ENCODE results near the gene PRDM11.

The PRDM11 gene

GRCh38 chr11:45171550-45171949 is 25.1 kb downstream of the PRDM11 start:
- Mint-ChIP-seq H3K4me1 (peaks cover 11% of the 10 kb centered on the region), H3K27ac (no peak overlapping the region), H3K36me3 (ENCODE audit: low read depth) (no peaks in the 10 kb centered on the region), H3K4me3 (no peak overlapping the region), H3K27me3 (ENCODE audit: low read depth) (no peaks in the 10 kb centered on the region), H3K9me3 (no peaks in the 10 kb centered on the region)
- TF ChIP-seq CTCF (IDR thresholded peaks at IDR 0.05; ENCODE audit: unreplicated experiment in 3 of 3): no peak

- Mint-ChIP-seq H3K27ac (no peak overlapping the region), H3K9me3 (no peaks in the 10 kb centered on the region), H3K27me3 (ENCODE audit: low read depth) (no peaks in the 10 kb centered on the region), H3K4me3 (no peak overlapping the region), H3K4me1 (peaks cover 19% of the 10 kb centered on the region), H3K36me3 (ENCODE audit: low read depth) (no peaks in the 10 kb centered on the region)
- TF ChIP-seq CTCF (IDR thresholded peaks at IDR 0.05; ENCODE audit: unreplicated experiment in 3 of 3): no peak
These were observed 26.6 kb downstream of the PRDM11 start for GRCh38 chr11:45173064-45173463.

GRCh38 chr11:45174168-45174835 is 27.9 kb downstream of the PRDM11 start:
- H3K4me1 Mint-ChIP-seq: peaks cover 27% of the 10 kb centered on the region
- H3K27ac Mint-ChIP-seq: no peak overlapping the region
- TF ChIP-seq CTCF (IDR thresholded peaks at IDR 0.05; ENCODE audit: unreplicated experiment in 3 of 3): no peak
- no peaks in the 10 kb centered on the region for H3K36me3 Mint-ChIP-seq (ENCODE audit: low read depth)
- no peak overlapping the region for H3K4me3 Mint-ChIP-seq
- H3K27me3 Mint-ChIP-seq (ENCODE audit: low read depth): no peaks in the 10 kb centered on the region
- H3K9me3 Mint-ChIP-seq: no peaks in the 10 kb centered on the region

GRCh38 chr11:45174963-45175362 is 28.5 kb downstream of the PRDM11 start:
- TF ChIP-seq CTCF (IDR thresholded peaks at IDR 0.05; ENCODE audit: unreplicated experiment in 3 of 3): no peak
- Mint-ChIP-seq H3K36me3 (ENCODE audit: low read depth) (no peaks in the 10 kb centered on the region), H3K4me3 (no peak overlapping the region), H3K27ac (no peak overlapping the region), H3K27me3 (ENCODE audit: low read depth) (no peaks in the 10 kb centered on the region), H3K9me3 (no peaks in the 10 kb centered on the region), H3K4me1 (peaks cover 24% of the 10 kb centered on the region)

- Mint-ChIP-seq H3K27me3 (ENCODE audit: low read depth) (no peaks in the 10 kb centered on the region), H3K36me3 (ENCODE audit: low read depth) (no peaks in the 10 kb centered on the region), H3K9me3 (no peaks in the 10 kb centered on the region), H3K4me3 (no peak overlapping the region), H3K4me1 (peaks cover 33% of the 10 kb centered on the region), H3K27ac (peak overlapping the region in 2 of 3 experiments; percentile 46 to 94)
- no peak for TF ChIP-seq CTCF (IDR thresholded peaks at IDR 0.05; ENCODE audit: unreplicated experiment in 3 of 3)
These were observed 30.6 kb downstream of the PRDM11 start for GRCh38 chr11:45176996-45177395.

- no peaks in the 10 kb centered on the region for H3K9me3 Mint-ChIP-seq
- peaks cover 36% of the 10 kb centered on the region for H3K4me1 Mint-ChIP-seq
- H3K27me3 Mint-ChIP-seq (ENCODE audit: low read depth): no peaks in the 10 kb centered on the region
- H3K36me3 Mint-ChIP-seq (ENCODE audit: low read depth): no peaks in the 10 kb centered on the region
- peak overlapping the region; percentile 2 to 90 (median 26) for H3K4me3 Mint-ChIP-seq
- H3K27ac Mint-ChIP-seq: peak overlapping the region; percentile 43 to 94 (median 46)
- no peak for TF ChIP-seq CTCF (IDR thresholded peaks at IDR 0.05; ENCODE audit: unreplicated experiment in 3 of 3)
These were observed 31.8 kb downstream of the PRDM11 start for GRCh38 chr11:45178223-45178622.
